GM12878 (cell line): ENCODE results near the gene LFNG.

Experiments
- FOS ChIP-seq: IDR thresholded peaks from 3 replicates; pipeline ENCODE4 v1.6.1; 2011; ENCODE audit warnings: borderline replicate concordance; ENCODE audit not compliant: insufficient read length; ENCODE audit errors: extremely low read depth
- POLR2AphosphoS5 ChIP-seq: IDR thresholded peaks from 2 replicates; pipeline ENCODE4 v1.6.1; 2011; ENCODE audit warnings: mild to moderate bottlenecking, low read length, inconsistent platforms

DNA sequence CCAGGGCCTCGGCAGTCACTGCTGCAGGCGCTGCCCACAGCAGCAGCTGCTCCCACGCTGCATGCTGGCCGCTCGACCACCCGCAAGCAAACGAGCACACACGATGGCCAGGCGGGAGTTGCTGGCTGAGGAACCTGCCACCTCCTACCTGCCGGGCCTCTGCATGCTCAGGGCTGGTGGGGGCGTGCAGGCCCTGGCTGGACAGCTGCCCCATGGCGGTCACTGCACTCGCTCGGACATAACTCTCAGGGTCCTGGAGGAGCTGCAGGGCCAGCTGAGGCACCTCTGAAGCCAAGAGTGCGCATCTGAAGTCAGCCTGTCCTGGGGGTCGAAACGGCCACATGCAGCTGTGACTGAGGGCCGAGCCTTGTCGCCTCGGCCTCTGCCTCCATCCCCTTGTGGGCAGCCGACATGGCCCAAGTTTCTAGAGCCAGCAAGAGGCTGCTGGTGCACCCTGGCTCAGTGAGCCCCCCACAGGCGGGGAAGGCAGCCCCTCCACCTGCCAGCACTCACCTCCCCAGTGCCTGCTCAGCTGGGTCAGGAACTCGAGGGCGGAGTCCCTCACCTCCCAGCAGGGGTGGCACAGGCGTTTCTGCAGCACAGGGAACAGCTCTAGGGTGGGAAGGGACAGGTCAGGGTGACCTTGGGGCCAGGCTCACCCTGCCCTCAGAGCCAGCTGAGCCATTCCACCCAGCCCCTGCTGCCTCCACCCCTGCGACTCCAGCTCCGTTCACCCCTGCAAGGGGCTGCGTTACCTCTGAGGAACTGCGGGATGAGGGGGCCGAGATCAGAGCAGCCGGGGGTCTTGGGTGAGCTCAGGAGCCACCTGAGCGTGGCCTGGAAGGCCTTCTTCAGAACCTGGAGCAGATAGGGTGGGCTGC is 19.7 kb downstream of the LFNG start:
- TF ChIP-seq FOS (no peak), POLR2AphosphoS5 (no peak)
